Prostate gland (tissue), 2 donors: ENCODE results near the gene DHRS12. TPM values are rescaled to one million over a fixed set of nuclear protein-coding genes. Genes with fewer than 3 reads are reported as not detected.

Experiments used
- DNase-seq: peaks from one replicate; pipeline ENCODE4 v3.0.0-alpha.2; 2019; ENCODE audit warnings: low spot score
- H3K27ac ChIP-seq, 2 donors: fragments of 200-600 bp; sonication (generic); 2 replicates each; pipeline ENCODE4 v1.5.1; 2017 to 2019
- H3K27me3 ChIP-seq: fragments of 200-600 bp; sonication (generic); replicated peaks from 2 replicates; pipeline ENCODE4 v1.5.1; 2019; ENCODE audit not compliant: insufficient read depth
- H3K36me3 ChIP-seq, 2 donors: fragments of 200-600 bp; sonication (generic); 1 replicate in 1 of 2; 2 replicates in 1 of 2; pipeline versions ENCODE4 v1.5.1 to v1.8.1; 2017 to 2019
- H3K4me1 ChIP-seq: fragments of 200-600 bp; sonication (generic); replicated peaks from 2 replicates; pipeline ENCODE4 v1.5.1; 2019
- H3K4me3 ChIP-seq, 2 donors: fragments of 200-600 bp; sonication (generic); 2 replicates each; pipeline ENCODE4 v1.5.1; 2017 to 2019
- H3K9me3 ChIP-seq: fragments of 200-600 bp; sonication (generic); 2 replicates; pipeline ENCODE4 v1.5.1; 2017
- CTCF ChIP-seq, 4 experiments: fragments of 200-600 bp in 2 of 4; fragments of 450-650 bp in 2 of 4; sonication (generic) in 2 of 4; IDR thresholded peaks; 1 replicate in 3 of 4; 2 replicates in 1 of 4; pipeline ENCODE4 v1.5.1; 2016 to 2019; ENCODE audit warnings: antibody characterized with exemption in 4 of 4, mild to moderate bottlenecking in 2 of 4, moderate library complexity in 2 of 4
- POLR2A ChIP-seq: fragments of 450-650 bp; IDR thresholded peaks from one replicate; pipeline ENCODE4 v1.6.1; 2016; ENCODE audit warnings: antibody characterized with exemption, mild to moderate bottlenecking
- POLR2AphosphoS5 ChIP-seq: sonication (generic); formaldehyde crosslinking; IDR thresholded peaks from one replicate; pipeline ENCODE4 v1.6.1; 2017; ENCODE audit warnings: antibody characterized with exemption
- WGBS: methylation state at CpG from one replicate; pipeline ENCODE4 v1.1.5; 2018; 5-methylcytosine and 5-hydroxymethylcytosine counted together
- intact Hi-C: fragments of 100-400 bp; cut with DNase I; formaldehyde crosslinking; loops from one replicate; pipeline ENCODE4 v1.14.2; 2022
- total RNA-seq, 2 donors: library from RNA; depleted of rRNA; stranded (reverse); fragments of >200 nt; gene quantifications; one replicate each; pipeline ENCODE4 v1.1.0, GENCODE V29; 2016

DHRS12 gene
- total RNA-seq, 2 donors from 2014 or later: 18.7 to 19.8 TPM

DNA sequence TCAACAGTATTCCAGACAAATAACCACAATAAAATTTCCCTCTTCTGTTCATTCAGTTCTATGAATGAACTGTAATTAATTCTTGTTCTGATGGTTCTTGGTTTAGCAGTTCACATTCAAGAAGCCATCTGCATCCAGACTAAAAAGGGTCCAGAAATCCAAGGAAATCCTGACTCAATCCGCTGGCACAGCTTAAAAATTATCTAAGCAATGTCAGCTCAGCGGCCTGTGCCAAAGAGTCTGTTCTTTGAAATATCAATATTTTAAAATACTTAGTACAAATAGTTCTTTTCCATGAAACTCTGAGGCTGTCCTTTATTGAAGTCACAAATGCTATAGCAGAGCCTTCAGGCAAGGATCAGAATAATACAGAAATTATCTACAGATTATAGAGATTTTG lies 57.2 kb downstream of the DHRS12 start:
- H3K27me3 ChIP-seq: no peaks in the 10 kb centered on the region
- H3K36me3 ChIP-seq: no peaks in the 10 kb centered on the region
- no peaks in the 10 kb centered on the region for H3K9me3 ChIP-seq
- no peak for TF ChIP-seq POLR2A
- TF ChIP-seq CTCF (IDR thresholded peaks at IDR 0.05): no peak
- TF ChIP-seq POLR2AphosphoS5: no peak
- DNase-seq: no peak
- H3K27ac ChIP-seq: no peak overlapping the region
- H3K4me3 ChIP-seq: no peak overlapping the region
- intact Hi-C loops: no loop called here
- no peaks in the 10 kb centered on the region for H3K4me1 ChIP-seq
- 64% methylated on average over 2 of the region's 2 CpGs for WGBS

DNA sequence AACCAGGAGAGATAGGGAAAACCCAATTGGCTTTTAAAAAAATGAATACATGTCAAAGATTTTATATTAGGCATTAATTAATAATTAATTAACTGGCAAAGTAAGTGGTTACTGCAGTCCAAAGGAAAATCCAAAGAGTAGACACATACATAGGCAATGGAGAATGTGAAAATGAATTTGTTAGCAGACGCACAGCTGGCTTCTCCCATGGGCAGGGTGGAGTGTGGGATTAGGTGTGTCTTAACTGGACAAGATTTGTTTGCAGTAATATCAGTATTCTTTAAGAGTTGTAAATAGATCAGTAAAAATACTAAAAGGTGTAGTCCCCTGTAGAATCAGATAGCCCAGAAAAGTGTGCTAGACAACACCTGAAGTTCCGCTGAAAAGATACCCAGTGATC lies 58.7 kb downstream of the DHRS12 start:
- peaks cover 2% of the 10 kb centered on the region for H3K4me1 ChIP-seq
- H3K9me3 ChIP-seq: no peaks in the 10 kb centered on the region
- H3K36me3 ChIP-seq: no peaks in the 10 kb centered on the region
- H3K27ac ChIP-seq: no peak overlapping the region
- intact Hi-C loops: no loop called here
- WGBS: 98% methylated on average over 2 of the region's 2 CpGs
- TF ChIP-seq POLR2AphosphoS5: no peak
- TF ChIP-seq CTCF (IDR thresholded peaks at IDR 0.05): no peak
- TF ChIP-seq POLR2A: no peak
- no peak overlapping the region for H3K4me3 ChIP-seq
- H3K27me3 ChIP-seq: no peaks in the 10 kb centered on the region
- no peak for DNase-seq

- TF ChIP-seq POLR2AphosphoS5 (no peak), CTCF (IDR thresholded peaks at IDR 0.05) (no peak), POLR2A (no peak)
- 93% methylated on average over 2 of the region's 2 CpGs for WGBS
- no peak for DNase-seq
These were observed 61.4 kb downstream of the DHRS12 start for GRCh38 chr13:51742611-51743010.

GRCh38 chr13:51742031-51742430 lies 61.9 kb downstream of the DHRS12 start:
- peak overlapping the region; percentile 77 to 81 for H3K27ac ChIP-seq
- TF ChIP-seq POLR2AphosphoS5 (no peak), POLR2A (no peak), CTCF (IDR thresholded peaks at IDR 0.05) (no peak)
- no peak for DNase-seq
- H3K9me3 ChIP-seq: no peaks in the 10 kb centered on the region
- intact Hi-C loops: no loop called here
- no peak overlapping the region for H3K4me3 ChIP-seq
- H3K27me3 ChIP-seq: no peaks in the 10 kb centered on the region
- no peaks in the 10 kb centered on the region for H3K36me3 ChIP-seq
- WGBS: 55% methylated on average over 2 of the region's 2 CpGs
- peaks cover 12% of the 10 kb centered on the region for H3K4me1 ChIP-seq

More at GRCh38 chr13:51742611-51743010, 61.4 kb downstream of the DHRS12 start:
- Histone ChIP-seq H3K27ac (no peak overlapping the region), H3K9me3 (no peaks in the 10 kb centered on the region), H3K36me3 (no peaks in the 10 kb centered on the region), H3K4me1 (peaks cover 12% of the 10 kb centered on the region), H3K27me3 (no peaks in the 10 kb centered on the region), H3K4me3 (no peak overlapping the region)
- intact Hi-C loops: no loop called here

DNA sequence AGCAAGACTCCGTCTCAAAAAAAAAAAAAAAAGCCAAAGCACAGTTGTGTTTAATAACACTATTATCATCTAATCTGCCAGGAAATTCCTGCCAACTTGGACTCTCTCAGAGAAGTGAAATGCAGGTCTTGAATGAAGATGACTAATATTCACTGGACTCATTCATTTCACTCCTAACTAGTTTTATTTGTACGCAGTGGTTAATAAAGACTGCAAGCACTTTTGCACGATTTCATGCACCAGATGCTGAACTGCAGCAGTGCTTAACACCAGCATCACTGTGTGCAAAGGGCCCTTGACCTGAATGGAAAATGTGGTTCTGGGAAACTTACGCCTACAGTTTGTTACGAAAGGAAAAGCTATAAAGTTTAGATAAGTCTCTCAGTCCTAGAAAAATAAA lies 63.3 kb downstream of the DHRS12 start:
- 47% methylated on average over 5 of the region's 5 CpGs for WGBS
- peak overlapping the region; percentile 77 to 81 for H3K27ac ChIP-seq
- intact Hi-C loops: no loop called here

More for the DNA sequence above, 63.3 kb downstream of the DHRS12 start:
- no peak for DNase-seq
- no peaks in the 10 kb centered on the region for H3K9me3 ChIP-seq
- H3K27me3 ChIP-seq: no peaks in the 10 kb centered on the region
- H3K4me1 ChIP-seq: peaks cover 12% of the 10 kb centered on the region
- no peaks in the 10 kb centered on the region for H3K36me3 ChIP-seq
- TF ChIP-seq POLR2AphosphoS5: peak; percentile 11
- no peak for TF ChIP-seq CTCF (IDR thresholded peaks at IDR 0.05)
- H3K4me3 ChIP-seq: no peak overlapping the region
